ENCODE measurements around the gene BICD2.

Gene BICD2

GRCh38 chr9:92664394-92665152, 100.1 kb downstream of the BICD2 start:
- peak in 1 of 2 donors; percentile 2 for DNase-seq

GRCh38 chr9:92663951-92664350, 100.7 kb downstream of the BICD2 start:
- DNase-seq = no peak

GRCh38 chr9:92663126-92663525, 101.5 kb downstream of the BICD2 start:
- no peak for DNase-seq

GRCh38 chr9:92661743-92662142, 102.9 kb downstream of the BICD2 start:
- DNase-seq = no peak
